GM21786 (cell line): ENCODE measurements around the gene SERPINI1.

Experiments used
- ATAC-seq: cut with Tn5 transposase; IDR thresholded peaks from one replicate; pipeline ENCODE4 v1.9.1; 2021; ENCODE audit not compliant: unreplicated experiment

SERPINI1 gene

GRCh38 chr3:167843886-167844285 lies 108.4 kb downstream of the SERPINI1 start:
- ATAC-seq, result no peak

GRCh38 chr3:167844528-167844927 lies 109.0 kb downstream of the SERPINI1 start:
- ATAC-seq, result no peak

GRCh38 chr3:167851171-167851570 lies 115.7 kb downstream of the SERPINI1 start:
- no peak for ATAC-seq

- ATAC-seq, result no peak
These were observed 116.2 kb downstream of the SERPINI1 start for GRCh38 chr3:167851749-167852148.

DNA sequence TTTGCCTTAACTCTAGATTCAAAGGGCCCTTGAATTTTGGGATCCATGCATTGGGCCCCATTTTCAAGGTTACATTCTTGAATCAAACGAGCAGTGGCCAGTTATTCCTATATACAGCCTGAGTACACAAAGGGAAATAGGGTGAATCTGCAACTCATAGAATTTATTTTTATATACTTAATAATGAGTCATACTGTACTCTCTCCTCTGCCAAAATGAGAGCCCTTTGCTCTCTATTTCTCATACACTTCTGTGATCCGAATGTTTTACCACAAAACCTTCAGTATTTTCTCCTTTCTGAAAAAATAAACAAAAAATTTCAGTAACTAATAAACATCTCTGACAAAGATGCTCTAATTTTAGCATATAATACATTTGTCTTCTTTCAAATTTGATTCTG lies 116.7 kb downstream of the SERPINI1 start:
- ATAC-seq, result no peak

GRCh38 chr3:167854063-167854462 lies 118.5 kb downstream of the SERPINI1 start:
- no peak for ATAC-seq

GRCh38 chr3:167854846-167855245 lies 119.3 kb downstream of the SERPINI1 start:
- no peak for ATAC-seq

DNA sequence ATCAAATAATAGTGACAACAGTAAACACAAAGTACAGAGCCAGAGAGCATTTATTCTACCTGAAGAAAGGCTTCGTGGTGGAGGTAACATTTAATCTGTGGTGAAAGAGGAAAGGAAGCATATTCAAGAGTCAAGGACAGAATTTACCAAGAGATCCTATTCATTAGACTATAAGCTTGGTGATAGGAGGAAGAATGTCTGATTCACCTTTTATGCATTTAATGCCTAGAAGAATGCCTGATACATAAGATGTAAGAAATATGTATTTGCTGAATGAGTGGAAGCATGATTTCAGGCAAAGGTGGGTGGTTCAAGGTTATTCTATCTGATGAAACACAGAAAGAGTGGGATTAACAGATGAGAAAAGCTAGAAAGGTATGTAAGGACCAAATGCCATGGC lies 119.8 kb downstream of the SERPINI1 start:
- ATAC-seq, result no peak

- ATAC-seq, result no peak
These were observed 123.3 kb downstream of the SERPINI1 start for GRCh38 chr3:167858865-167859264.

DNA sequence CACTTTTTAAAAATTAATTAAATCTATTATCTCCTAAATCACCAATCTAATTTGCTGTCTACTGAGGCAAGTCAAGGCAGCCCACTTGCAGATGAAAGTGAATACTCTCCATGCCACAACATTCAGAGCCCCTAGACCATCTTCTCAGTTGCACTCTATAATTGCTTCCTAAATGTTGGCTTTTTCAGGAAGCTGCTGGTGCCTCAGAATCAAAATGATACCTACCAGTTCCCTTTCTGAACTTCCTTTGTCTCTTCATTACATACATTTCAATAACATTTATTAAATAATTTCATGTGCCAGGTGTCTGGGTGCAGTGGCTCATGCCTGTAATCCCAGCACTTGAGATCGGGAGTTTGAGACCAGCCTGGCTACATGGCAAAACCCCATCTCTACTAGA lies 124.1 kb downstream of the SERPINI1 start:
- ATAC-seq, result no peak

DNA sequence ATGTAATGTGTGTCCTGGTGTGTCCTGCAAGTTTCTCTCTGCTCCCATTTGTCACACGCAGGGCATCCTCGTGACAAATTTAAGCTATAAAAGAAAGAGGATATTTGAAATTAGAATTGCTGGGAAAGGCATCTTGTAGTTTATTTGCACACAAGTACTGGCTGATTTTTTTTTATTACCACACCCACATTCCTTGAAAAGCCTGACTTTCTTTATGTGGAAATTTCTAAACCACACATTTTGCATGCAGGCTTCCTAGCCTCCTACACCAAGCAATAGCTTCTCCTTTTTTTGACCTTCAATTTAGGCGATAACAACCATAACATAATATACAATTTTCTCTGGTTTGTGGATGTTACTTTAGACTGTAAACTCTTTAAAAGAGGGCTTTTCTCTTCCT lies 126.1 kb downstream of the SERPINI1 start:
- ATAC-seq, result no peak

DNA sequence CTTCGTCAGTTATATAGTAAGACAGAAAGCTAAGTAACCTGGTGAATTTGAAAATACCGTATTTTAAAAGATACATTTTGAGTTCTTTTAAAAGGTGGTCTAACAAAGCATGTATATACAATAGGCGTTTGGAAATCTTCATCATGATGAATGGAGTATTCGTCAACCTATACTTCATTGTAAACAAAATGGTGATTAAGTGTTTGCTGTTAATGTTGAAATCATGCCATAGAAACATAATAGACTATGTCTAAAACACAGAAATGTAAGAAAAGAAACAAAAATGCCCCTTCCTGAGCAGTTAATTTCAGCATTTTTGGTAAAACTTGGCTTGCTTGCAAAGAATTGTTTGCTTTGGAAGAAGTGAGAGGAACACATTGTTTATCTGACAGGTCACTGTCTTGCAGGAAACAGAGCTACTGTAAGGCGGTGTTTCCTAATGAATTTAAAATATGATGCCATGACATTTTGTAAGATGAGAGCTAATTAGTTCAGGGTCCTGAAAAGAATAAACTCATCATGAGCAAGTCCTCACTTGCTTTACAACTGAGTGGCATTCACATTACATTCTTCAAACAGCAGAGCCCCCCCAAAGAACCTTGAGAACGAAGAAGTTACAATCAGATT lies 126.7 kb downstream of the SERPINI1 start:
- no peak for ATAC-seq

DNA sequence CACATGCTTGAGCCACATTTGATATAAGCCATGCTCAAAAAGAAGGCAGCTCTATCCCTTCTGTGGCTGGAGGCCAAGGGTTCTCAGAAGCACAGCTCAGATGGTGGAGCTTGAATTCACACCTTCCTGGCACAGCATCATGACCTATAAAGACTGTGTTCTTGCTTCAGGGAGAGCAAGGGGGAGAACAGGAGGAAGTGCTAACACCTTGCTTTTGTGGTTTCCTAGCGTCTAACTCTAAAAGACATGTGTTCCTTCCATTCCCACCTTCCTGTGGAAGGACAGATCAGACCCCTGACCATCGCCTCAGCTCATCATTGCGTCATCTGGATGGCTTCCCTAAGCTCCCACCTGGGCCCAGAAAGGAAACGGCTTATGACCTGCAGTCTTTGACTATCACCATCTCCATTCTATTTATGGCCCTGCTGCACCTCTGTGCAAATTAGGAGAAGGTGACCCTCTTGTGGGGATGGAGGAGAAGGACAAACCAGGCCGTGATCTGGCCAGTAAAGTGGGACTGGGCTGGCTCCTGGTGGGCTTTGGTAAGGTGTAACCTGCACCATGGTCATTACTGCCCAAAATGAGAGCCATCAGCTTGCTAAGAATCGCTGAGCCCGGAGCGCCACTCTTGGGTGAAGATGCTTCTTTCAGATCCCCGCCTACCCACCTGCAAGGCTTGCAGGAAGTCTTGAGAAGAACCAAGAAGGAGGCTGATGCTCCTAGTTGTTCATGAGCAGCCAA lies 128.5 kb downstream of the SERPINI1 start:
- no peak for ATAC-seq

DNA sequence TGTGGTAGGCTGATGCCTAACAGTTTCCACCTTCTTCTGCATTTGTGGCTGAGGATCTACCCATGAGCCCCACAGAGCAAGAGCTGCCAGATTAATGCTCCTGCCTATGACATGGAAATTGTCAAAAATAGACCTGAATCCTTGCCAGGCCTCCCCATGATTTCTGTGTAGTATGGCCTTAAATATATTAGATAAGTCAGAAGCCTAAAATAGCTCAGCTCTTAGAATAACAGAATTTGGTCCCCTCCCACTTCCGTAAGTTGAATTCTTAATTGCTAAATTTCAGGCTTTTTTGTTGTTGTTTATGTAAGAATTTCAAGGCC lies 129.0 kb downstream of the SERPINI1 start:
- no peak for ATAC-seq

DNA sequence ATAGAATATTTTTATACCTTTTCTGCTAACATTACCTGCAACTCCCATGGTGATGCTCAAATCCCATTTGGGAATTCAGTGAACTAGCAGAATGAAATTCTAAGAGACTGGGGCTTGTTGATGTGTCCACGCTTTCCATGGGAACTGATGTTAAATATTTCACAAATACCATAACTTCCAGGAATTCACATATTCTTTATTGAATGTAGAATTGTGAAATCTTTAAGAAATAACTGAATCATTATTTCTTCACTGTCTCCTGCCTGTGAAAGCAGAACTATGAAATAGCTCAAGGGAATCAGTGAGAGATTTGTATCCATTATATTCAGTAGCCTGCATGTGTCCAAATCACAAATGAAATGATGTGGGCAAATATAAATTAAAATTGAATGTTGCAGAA lies 130.8 kb downstream of the SERPINI1 start:
- ATAC-seq, result no peak

GRCh38 chr3:167867981-167868380 lies 132.5 kb downstream of the SERPINI1 start:
- no peak for ATAC-seq

- ATAC-seq, result no peak
These were observed 134.7 kb downstream of the SERPINI1 start for GRCh38 chr3:167870181-167870580.

GRCh38 chr3:167870759-167871158 lies 135.2 kb downstream of the SERPINI1 start:
- ATAC-seq, result no peak

DNA sequence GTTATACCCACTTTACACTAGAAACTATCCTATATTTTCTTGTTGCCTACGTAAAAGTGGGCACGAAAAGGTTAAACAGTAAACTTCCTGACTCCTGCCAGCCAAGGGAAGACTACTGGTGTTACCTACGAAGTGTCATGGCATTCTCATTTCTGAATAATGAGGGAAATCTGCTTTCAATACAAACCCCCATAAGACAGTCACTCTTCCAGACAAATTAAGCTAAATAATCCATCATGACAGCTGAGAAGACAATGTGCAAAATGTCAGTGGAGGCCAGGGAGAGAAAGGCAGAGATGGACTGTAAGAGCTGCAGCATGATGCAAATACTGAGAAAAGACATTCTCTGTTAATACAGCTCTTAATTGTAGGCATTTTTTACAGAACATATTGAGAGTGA lies 136.5 kb downstream of the SERPINI1 start:
- no peak for ATAC-seq

DNA sequence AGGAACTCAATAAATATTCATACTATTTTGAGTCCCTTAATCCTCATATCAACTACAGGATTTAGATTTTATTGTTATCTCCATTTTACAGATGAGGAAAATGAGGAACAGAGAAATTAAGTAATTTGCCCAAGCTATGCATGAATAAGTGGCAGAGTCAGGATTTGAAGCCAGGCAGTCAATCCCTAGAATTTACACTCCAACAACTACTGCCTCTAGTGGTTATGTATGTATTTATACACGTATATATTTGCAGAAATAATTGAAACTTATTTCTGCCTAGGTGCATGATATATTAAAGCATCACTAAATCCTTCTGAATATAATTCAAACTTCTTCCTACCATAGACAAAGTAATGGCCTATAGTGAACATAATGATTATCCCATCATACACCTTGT lies 137.4 kb downstream of the SERPINI1 start:
- ATAC-seq, result no peak

DNA sequence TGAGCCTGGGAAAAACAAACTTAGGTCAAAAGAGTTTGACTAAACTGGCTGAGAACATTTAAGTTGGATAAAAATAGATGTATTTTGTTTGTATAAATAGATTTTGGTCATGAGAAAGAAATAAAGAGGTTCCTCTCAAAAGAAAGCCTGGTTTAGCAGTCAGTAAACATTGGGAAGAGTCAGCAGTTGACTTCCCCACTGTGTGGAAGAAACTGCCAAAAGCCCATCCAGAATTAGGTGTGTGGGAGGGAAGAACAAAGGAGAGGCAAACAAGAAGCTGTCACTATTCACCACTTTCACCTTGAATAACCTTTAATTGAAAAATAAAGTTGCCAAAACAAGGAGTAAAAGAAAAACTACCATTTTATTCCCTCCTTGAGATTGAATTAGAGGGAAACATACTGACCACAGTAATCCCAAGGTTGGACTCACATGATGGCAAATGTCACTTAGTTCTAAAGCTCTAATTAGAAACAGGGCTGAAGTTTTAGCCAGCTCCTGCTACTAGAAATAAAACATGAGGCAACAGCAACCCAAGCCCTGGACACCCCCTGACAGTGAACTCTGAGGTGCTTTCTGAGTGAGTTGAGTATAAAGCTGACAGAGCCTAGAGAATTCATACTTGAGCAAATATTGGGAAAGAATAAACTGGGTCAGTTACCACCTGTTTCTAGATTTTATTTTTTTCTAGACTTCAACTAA lies 139.3 kb downstream of the SERPINI1 start:
- ATAC-seq, result no peak
